PFSK-1 (cell line): Measurements from ENCODE around the gene CLEC2A.

Source experiments
- FOXP2 ChIP-seq: optimal IDR thresholded peaks from 2 replicates; pipeline ENCODE3; 2011; ENCODE audit warnings: borderline replicate concordance, control low read depth, inconsistent platforms; ENCODE audit not compliant: insufficient read depth; ENCODE audit errors: extremely low read length, extremely low read depth
- POLR2AphosphoS5 ChIP-seq: IDR thresholded peaks from 2 replicates; pipeline ENCODE4 v1.6.1; 2012; ENCODE audit warnings: low read depth, mild to moderate bottlenecking, control low read depth, low read length, moderate library complexity
- SIN3A ChIP-seq: IDR thresholded peaks from 2 replicates; pipeline ENCODE4 v1.6.1; 2012; ENCODE audit warnings: mild to moderate bottlenecking, low read length, moderate library complexity, borderline replicate concordance; ENCODE audit not compliant: insufficient read depth
- TAF1 ChIP-seq: IDR thresholded peaks from 2 replicates; pipeline ENCODE4 v1.6.1; 2012; ENCODE audit warnings: low read length, control low read depth, borderline replicate concordance; ENCODE audit not compliant: insufficient read depth
- TF ChIP-seq, protein P1 (sequence below), 2 experiments: IDR thresholded peaks; 2 replicates each; pipeline versions ENCODE4 v1.6.1 to v1.8.0; 2011 to 2012; ENCODE audit warnings: low read depth in 2 of 2, low read length in 2 of 2, control low read depth in 1 of 2, inconsistent platforms in 1 of 2, mild to moderate bottlenecking in 1 of 2, moderate library complexity in 1 of 2; ENCODE audit not compliant: insufficient read depth in 1 of 2

CLEC2A gene

GRCh38 chr12:9869307-9870161 lies 62.6 kb downstream of the CLEC2A start, which contains the start of gene CLEC2B:
Gene CLEC2B (minus strand): TSS chr12:9869354.
- TF ChIP-seq, protein P1, sequence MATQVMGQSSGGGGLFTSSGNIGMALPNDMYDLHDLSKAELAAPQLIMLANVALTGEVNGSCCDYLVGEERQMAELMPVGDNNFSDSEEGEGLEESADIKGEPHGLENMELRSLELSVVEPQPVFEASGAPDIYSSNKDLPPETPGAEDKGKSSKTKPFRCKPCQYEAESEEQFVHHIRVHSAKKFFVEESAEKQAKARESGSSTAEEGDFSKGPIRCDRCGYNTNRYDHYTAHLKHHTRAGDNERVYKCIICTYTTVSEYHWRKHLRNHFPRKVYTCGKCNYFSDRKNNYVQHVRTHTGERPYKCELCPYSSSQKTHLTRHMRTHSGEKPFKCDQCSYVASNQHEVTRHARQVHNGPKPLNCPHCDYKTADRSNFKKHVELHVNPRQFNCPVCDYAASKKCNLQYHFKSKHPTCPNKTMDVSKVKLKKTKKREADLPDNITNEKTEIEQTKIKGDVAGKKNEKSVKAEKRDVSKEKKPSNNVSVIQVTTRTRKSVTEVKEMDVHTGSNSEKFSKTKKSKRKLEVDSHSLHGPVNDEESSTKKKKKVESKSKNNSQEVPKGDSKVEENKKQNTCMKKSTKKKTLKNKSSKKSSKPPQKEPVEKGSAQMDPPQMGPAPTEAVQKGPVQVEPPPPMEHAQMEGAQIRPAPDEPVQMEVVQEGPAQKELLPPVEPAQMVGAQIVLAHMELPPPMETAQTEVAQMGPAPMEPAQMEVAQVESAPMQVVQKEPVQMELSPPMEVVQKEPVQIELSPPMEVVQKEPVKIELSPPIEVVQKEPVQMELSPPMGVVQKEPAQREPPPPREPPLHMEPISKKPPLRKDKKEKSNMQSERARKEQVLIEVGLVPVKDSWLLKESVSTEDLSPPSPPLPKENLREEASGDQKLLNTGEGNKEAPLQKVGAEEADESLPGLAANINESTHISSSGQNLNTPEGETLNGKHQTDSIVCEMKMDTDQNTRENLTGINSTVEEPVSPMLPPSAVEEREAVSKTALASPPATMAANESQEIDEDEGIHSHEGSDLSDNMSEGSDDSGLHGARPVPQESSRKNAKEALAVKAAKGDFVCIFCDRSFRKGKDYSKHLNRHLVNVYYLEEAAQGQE (IDR thresholded peaks at IDR 0.05; ENCODE audit: insufficient read depth in 1 of 2, low read depth in 2 of 2, low read length in 2 of 2) = no peak
- TF ChIP-seq FOXP2 (no peak), POLR2AphosphoS5 (no peak), TAF1 (no peak), SIN3A (no peak)

GRCh38 chr12:9868951-9869306 lies 63.2 kb downstream of the CLEC2A start:
- TF ChIP-seq POLR2AphosphoS5 (no peak), SIN3A (no peak), FOXP2 (no peak), TAF1 (no peak)
- TF ChIP-seq, protein P1 (IDR thresholded peaks at IDR 0.05; ENCODE audit: insufficient read depth in 1 of 2, low read depth in 2 of 2, low read length in 2 of 2) = no peak

- TF ChIP-seq FOXP2 (no peak), TAF1 (no peak), SIN3A (no peak), POLR2AphosphoS5 (no peak)
- TF ChIP-seq, protein P1 (IDR thresholded peaks at IDR 0.05; ENCODE audit: insufficient read depth in 1 of 2, low read depth in 2 of 2, low read length in 2 of 2) = no peak
These were observed 63.8 kb downstream of the CLEC2A start for GRCh38 chr12:9868311-9868801.

DNA sequence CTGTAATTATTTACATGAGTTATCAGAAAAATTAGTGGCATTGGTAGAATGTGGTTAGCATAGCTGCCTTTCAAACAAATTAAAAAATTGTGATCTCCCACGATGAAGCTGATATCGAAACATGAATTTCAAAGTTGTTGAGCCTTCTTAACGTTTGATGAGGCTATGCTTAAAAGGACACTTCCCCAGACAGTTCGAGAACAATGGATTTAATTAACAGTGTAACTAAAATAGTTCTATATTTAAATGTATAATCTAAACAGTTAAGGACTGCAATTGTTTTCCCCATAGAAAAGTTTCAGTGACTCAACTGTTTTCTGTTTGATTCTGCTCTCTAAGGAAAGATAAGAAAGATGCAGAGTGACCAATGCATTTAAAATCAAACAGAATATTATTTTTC lies 64.6 kb downstream of the CLEC2A start:
- TF ChIP-seq POLR2AphosphoS5 (no peak), FOXP2 (no peak), SIN3A (no peak), TAF1 (no peak)
- TF ChIP-seq, protein P1 (IDR thresholded peaks at IDR 0.05; ENCODE audit: insufficient read depth in 1 of 2, low read depth in 2 of 2, low read length in 2 of 2) = no peak
